ENCODE results near the gene PDXK.
"Not testable (repeated sequence)": the region's sequence is repeated elsewhere in the genome, so short reads cannot be mapped to it uniquely, and the experiment has no call there.

PDXK gene

DNA sequence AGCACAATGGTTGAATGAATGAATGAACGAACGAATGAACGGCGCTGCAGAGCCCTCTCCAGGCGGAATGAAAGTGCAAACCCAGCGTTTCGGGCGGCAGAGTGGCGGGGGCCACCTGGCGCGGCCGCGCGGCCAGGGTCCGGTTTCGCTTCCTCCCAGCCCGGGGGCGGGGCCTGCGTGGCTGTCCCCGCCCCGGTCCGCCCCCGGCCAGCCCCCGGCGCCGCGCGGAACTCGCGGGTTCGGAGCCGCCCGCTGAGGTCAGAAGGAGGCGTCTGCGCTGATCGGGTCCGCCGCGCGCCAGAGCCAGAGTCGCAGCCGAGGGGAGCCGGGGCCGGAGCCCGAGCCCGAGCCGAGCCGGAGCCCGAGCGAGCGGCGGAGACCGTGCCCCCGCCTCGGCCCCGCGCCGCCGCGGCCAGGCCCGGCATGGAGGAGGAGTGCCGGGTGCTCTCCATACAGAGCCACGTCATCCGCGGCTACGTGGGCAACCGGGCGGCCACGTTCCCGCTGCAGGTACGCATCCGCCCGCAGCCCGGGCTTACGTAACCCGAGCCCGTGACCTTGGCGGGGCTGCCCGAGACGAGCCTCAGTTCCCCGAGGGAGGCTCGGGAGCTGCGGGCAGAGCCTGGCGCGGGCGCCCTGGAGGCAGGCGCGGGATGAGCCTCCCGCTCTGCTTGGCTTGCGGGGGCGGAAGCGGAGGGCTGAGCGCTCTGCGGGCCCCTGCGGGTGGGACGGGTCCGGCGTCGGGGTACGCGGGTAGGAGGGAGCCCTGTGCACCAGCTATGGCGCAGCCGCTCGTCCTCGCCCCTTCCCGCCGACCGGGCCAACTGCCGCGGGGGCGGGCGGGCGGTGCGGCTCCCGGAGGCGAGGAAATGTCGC is at the start of gene PDXK:
TSS of gene PDXK (plus strand) at position 258 of the 876 bp plus-strand sequence. CDS start at position 424, 166 bp downstream.
- peak; percentile 72 for DNase-seq

DNA sequence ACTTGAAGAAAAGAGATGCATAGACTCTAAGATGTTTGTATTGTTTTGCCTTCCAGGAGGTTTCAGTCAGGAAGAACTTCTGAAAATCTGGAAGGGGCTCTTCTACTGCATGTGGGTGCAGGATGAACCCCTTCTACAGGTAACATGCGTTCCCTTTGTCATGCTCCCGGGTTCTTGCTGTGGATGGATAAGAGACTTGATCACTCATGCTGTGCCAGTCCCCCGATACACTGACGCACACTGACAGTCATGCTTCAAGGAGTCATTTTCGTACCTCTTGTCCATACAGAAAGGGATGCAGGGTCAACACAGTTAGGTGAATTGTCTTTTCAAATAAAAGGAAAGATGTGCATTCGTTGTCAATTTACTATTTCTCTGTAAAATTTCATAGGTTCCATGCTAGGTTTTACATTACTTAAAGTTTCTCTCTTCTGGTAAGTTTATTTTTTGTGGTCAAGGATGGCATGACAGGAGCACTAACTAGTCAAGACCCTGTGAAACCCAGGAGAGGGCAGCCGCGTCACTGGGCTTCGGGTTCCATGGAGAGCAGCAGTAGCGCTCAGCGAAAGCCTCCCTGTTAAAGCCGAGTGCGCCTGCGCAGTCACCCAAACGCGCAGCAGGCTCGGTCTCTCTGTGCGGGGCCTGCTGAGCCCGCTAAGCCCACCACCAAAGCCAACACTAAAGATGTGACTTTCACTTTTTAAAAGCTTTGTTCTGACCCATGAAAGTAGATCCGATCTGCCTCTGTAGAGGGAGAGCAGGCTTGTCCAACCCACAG is 48.9 kb upstream of the PDXK start:
- DNase-seq: no peak

DNA sequence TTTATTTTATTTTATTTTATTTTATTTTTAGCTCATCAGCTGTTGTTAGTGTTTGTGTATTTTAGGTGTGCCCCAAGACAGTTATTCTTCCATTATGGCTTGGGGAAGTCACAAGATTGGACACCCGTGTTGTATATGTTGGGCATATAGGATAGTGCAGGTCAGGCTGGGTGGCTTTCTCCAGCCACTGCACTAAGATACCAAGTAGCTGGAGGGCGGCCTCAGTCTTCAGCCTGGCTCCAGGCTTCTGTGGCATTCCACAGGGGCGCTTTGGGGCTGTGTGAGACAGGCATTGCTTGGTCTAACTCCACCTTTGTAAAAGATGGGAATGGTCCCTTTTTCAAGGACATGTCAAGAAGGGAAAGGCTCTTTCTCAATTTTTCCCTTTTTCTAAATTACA is 43.1 kb upstream of the PDXK start:
- DNase-seq: no peak

DNA sequence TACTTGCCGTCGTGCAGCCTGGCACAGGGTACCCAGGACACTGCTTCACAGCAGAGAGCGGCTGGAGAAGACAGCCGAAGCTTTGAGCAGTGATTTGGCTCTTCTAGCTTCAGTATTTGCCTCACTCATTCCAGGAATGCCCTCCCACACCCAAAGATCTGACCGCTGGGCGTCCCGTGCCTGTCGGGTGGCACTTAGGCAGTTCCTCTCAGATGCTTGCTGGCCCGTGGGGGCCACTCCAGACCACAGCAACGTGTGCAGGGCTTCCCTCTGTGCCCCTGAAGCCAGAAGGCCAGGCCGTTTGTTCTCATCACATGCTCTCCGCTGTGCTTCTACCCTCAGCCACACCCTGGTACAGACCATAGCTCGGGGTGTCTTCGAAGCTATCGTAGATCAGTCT is 42.5 kb upstream of the PDXK start:
- no peak for DNase-seq

DNA sequence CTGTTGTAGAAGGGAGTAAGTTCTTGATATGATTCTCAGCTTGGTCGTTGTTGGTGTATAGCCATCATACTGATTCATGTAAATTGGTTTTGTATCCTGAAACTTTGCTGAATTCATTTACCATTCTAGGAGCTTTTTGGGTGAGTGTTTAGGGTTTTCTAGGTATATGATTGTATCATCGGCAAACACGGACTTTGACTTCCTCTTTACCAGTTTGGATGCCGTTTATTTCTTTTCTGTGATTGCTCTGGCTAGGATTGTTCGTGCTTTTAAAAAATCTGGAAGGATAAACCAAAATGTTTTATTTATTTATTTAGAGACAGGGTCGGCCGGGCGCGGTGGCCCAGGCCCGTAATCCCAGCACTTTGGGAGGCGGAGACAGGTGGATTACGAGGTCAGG is 39.0 kb upstream of the PDXK start:
- no peak for DNase-seq

DNA sequence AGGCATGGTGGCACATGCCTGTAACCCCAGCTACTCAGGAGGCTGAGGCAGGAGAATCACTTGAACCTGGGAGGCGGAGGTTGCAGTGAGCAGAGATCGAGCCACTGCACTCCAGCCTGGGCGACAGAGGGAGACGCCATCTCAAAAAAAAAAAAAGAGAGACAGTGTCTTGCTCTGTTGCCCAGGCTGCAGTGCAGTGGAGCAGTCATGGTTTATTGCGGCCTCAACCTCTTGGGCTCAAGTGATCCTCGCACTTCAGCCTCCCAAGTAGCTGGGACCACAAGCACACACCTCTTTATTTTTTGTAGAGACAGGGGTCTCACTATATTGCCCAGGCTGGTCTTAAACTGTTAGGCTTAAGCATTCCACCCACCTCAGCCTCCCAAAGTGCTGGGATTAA is 38.5 kb upstream of the PDXK start:
- DNase-seq: not testable (repeated sequence)

DNA sequence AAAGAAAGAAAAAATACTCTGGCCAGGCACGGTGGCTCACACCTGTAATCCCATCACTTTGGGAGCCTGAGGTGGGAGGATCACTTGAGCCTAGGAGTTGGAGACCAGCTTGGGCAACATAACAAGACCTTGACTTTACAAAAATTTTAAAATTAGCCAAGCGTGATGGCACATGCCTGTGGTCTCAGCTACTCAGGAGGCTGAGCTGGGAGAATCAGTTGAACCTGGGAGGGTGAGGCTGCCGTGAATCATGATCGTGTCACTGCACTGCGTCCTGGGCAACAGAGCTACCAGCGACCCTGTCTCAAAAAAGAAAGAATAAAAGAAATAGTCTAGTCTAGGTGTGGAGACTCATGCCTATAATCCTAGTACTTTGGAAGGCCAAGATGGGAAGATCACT is 37.3 kb upstream of the PDXK start:
- no peak for DNase-seq

DNA sequence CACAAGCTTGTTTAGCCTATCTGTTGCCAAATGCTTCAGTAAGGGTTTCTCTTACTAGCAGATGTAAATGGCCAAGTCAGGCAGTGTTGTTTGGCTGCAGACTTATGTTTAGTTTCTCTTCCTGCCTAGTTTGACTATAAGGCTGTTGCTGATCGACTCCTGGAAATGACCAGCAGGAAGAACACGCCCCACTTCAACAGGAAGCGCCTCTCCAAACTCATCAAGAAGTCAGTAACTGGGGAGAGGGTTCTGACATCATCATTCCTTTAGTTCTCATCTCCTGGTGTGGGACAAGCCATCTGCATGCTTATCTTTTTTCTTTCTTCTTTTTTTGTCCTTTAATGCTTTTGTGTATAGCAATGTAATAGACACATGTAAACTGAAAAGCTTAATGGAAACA is 34.5 kb upstream of the PDXK start:
- no peak for DNase-seq

DNA sequence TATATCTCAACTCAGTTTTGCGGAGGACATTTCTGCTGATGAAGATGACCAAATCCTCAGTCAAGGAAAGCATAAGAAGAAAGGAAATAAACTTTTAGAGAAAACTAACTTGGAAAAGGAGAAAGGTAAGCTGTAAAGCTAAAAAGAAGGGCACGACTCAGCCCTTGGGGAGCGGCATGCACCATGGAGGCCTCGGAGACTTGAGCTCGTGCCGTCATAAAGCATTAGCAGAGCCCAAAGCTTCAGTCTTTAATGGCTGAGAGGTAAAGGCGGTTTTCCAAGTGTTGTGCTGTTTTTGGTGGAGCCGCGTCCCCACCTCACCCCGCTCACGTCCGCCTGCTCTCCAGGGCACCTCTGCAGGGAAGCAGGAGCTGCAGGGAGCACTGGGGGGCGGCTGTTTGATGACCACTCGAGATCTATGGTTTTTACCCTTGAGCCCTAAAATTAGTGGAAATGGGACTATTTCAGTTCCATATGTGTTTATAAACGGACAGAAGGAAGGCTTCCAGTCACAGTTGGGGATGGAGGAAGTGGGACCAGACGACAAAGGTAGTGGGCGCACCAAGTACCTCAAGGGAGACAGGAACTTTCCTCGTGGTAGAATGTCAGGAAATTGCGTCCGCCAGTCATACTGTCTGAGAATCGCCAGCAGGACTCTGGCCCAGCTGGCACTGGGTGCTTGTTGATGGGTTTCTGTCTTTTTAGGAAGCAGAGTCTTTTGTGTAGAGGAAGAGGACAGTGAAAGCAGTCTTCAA is 31.9 kb upstream of the PDXK start:
- no peak for DNase-seq

DNA sequence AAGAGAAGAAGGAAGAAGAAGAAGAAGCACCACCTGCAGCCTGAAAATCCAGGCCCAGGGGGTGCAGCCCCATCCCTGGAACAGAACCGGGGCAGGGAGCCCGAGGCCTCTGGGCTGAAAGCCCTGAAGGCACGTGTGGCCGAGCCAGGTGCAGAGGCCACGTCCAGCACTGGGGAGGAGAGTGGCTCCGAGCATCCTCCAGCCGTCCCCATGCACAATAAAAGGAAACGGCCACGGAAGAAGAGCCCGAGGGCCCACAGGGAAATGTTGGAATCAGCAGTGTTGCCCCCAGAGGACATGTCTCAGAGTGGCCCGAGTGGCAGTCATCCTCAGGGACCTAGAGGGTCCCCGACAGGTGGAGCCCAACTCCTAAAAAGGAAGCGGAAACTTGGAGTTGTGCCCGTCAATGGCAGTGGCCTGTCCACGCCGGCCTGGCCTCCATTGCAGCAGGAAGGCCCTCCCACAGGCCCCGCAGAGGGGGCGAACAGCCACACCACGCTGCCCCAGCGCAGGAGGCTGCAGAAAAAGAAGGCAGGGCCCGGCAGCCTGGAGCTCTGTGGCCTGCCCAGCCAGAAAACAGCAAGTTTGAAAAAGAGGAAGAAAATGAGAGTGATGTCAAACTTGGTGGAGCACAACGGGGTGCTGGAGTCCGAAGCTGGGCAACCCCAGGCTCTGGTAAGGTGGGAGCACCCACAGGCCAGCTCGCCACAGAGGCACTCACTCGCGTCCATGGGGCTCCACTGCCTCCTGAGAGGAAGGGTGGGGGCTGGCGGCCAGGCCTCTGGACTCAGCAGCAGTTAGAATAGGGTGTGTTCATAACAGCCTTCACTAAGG is 31.1 kb upstream of the PDXK start:
- no peak for DNase-seq

DNA sequence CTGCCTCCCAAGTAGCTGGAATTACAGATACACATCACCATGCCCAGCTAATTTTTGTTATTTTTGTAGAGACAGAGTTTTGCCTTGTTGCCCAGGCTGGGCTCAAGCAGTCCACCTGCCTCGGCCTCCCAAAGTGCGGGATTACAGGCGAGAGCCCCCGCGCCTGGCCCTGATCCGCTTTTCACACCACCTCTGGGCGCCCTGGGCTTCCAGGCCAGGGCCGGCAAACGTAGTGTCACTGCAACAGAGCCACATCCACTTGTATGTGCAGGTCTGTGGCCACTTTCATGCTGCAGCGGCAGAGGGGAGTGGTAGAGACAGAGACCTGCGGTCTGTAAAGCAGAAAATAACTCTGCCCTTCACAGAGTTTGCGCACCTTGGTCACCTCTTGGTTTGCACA is 30.0 kb upstream of the PDXK start:
- DNase-seq: no peak

DNA sequence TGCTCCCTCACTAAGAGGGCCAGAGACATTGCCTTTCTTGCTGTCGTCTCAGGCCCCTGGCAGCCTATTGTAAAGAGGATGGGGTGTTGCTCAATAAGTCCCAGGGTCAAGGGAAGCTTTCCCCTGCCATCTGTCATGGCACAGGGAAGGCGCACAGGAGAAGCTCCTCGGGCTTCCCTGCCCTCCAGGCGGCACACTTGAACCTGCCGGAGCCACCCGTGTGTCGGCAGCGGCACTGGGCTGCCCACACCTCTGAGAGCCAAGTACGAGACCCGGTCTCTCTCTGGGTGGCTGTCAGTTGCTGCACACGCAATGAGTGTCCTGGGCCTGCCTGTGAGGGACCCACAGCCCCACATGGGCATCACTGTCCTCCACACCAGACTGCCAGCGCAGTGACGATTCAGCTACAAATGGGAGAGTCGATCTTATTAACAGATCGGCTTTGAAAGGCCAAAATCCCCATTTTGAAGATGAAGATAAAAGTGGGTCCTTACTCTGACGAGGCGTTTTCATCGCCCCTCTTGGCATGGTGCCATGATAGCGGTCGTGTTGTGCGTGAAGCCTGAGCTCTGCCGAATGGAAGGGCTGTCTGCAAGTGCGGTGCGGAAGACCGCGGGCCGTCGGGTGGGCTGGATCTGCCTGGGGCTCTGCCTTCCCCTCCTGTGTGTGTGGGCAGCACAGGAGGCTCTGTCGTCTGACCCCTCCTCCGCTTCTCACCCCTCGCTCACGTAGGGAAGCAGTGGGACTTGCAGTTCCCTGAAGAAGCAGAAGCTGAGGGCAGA is 29.2 kb upstream of the PDXK start:
- no peak for DNase-seq

DNA sequence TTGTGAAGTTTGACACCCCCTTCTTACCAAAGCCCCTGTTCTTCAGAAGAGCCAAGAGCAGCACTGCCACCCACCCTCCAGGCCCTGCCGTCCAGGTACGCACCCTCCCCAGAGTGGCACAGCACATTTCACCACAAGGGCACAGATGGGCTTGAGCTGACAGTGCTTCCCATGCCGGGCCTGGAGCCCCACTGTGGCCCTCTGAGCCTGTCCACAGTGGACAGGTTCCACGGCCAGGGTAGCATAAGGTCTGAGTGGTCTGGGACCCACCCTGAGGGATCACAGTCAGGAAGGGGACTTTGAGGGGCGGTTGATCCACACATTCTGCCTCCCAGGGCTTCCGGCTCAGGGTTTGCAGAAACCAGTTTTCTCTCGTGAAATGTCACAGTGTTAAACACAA is 28.6 kb upstream of the PDXK start:
- DNase-seq: no peak

DNA sequence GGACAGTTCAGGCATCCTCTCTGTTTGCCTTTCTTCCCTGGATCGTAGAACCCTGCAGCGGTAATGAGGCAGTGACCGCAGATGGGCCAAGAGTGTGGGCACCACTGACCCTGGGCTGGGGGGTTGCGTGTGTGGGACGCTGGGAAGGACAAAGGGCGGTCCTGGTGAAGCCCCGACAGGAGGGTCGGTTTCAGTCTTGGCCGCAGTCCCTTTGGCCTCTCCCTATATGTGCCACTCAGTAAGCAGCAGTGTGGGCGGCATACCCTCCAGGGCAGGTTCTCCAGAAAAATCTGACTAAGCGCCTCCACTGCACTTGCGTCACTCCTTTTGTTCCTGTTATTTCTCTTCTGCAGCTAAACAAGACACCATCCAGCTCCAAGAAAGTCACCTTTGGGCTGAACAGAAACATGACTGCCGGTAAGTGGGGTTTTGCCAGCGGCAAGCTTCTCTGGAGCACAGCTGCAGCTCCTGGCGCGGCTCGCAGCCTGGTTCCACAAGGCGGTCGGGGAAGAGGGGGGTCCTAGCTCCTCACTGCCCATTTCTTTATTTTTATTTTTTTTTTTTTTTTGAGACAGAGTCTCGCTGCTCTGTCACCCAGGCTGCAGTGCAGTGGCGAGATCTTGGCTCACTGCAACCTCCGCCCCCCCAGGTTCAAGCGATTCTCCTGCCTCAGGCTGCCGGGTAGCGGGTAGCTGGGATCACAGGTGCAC is 27.7 kb upstream of the PDXK start:
- no peak for DNase-seq

DNA sequence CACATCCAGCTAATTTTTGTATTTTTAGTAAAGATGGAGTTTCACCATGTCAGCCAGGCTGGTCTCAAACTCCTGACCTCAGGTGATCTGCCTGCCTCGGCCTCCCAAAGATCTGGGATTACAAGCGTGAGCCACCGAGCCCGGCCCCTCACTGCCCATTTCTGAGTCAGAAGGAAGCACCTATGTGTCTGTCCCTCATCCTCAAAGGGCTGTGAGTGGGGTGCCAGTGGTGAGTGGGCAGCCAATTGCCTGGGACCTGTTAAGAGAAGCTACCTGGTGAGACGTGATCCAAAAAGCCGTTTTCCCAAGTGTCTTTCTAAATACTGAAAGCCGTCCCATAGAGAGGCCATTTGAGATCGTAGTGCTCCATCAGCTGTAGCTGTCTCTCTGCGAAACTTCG is 27.1 kb upstream of the PDXK start:
- DNase-seq: no peak

DNA sequence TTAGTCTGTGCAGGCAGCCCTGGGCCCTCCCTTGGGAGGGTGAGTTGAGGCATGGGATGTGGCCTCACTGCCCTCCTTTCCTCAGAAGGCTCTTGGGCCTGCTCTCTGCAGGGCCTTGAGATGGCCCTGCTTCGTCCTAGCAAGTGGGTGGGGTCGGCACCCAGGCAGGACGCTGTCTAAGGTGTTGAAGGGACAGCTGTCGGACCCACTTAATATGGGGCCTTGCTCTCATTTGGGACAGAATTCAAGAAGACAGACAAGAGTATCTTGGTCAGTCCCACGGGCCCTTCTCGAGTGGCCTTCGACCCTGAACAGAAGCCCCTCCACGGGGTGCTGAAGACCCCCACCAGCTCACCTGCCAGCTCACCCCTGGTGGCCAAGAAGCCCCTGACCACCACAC is 26.0 kb upstream of the PDXK start:
- no peak for DNase-seq

DNA sequence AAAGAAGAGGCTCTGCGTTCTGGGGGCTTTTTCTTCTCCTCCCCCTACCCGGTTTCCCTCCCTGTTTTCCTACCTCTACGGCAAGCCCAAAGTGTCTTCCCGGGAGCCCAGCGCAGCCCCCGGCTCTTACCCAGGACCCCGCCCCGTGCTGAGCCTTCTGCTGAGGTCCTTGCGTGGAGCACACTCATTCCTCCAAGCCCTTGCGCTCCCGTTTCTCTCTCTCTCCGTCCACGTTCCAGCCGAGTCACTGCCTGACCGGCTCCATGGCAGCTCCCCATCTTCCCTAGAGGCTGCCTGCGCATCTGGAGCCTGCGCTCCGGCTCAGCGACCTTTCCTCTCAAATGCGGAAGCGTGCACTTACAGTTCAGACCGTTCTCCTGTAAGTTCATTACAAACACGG is 24.9 kb upstream of the PDXK start:
- DNase-seq: no peak

DNA sequence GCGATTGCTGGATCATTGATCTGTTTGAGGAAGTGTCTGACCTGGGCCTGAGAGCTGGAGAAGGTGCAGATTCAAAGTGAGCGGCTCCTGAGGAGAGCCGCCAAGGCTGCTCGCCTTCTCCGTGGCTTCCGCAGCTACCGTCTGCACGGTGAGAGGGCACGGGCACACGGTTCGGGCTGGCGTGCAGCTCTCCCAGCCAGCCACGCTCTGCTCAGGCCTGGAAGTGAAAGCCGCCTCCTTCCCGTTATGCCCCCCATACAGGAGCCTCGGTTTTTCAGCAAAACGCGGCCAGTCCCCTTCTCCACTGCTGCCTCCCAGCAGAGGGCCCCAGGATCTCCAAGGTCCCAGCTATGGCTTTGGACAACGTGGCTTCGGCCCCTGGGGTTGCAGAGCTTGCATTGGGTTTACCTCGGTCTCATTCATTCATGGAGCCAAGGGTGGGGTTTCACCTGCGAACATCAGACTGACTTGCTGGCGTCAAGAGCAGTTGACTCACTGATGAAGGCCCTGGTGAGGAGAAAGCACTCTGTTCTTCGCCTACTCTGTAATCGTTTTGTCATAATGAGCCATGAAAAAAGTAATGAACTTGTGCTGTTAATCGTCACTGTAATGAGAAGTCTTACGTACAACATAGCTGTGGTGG is 24.4 kb upstream of the PDXK start:
- DNase-seq: no peak

DNA sequence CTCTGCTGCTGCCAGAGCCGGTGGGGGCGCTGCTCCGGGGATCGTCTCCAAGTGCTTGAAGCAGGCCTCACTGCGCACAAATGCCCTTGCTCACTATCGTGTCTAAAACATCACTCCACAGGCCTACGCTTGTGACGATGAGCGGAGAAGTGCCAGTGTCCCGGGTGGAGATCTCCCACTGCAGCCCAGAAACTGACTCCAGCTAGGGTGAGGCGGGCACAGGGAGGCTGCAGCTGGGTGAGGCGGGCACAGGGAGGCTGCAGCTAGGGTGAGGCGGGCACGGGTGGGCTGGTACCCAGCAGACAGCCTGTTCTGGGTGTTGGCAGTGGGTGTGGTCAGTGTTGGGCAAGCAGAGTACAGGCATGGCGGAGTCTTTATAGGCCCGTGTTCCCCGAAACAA is 22.7 kb upstream of the PDXK start:
- DNase-seq: no peak

Measured in NCI-H510A treated with DMSO at 0.1 percent for 48 hours (cell line).